ENCODE measurements around the gene ABHD12. TPM values are rescaled to one million over a fixed set of nuclear protein-coding genes. Genes with fewer than 3 reads are reported as not detected.

ABHD12 gene
- total RNA-seq, 3 donors from 2014 or later: 21.9 to 22.6 (median 22.3) TPM

- Mint-ChIP-seq H3K4me1 (ENCODE audit: low read depth) (no peaks in the 10 kb centered on the region), H3K27me3 (ENCODE audit: low read depth) (no peaks in the 10 kb centered on the region), H3K36me3 (ENCODE audit: insufficient read depth) (peaks cover 4% of the 10 kb centered on the region), H3K4me3 (no peak overlapping the region), H3K9me3 (no peaks in the 10 kb centered on the region)
- DNase-seq: no peak
- ATAC-seq: no peak
Observed at GRCh38 chr20:25303292-25304024, 87.2 kb downstream of the ABHD12 start.

GRCh38 chr20:25302596-25302995, 88.0 kb downstream of the ABHD12 start:
- no peaks in the 10 kb centered on the region for H3K4me1 Mint-ChIP-seq (ENCODE audit: low read depth)
- no peaks in the 10 kb centered on the region for H3K27me3 Mint-ChIP-seq (ENCODE audit: low read depth)
- DNase-seq (no peak), ATAC-seq (no peak)
- no peak overlapping the region for H3K4me3 Mint-ChIP-seq
- peaks cover 2% of the 10 kb centered on the region for H3K36me3 Mint-ChIP-seq (ENCODE audit: insufficient read depth)
- H3K9me3 Mint-ChIP-seq: no peaks in the 10 kb centered on the region

GRCh38 chr20:25301357-25301920, 89.2 kb downstream of the ABHD12 start:
- H3K27me3 Mint-ChIP-seq (ENCODE audit: low read depth): no peaks in the 10 kb centered on the region
- H3K4me1 Mint-ChIP-seq (ENCODE audit: low read depth): no peaks in the 10 kb centered on the region
- no peak overlapping the region for H3K4me3 Mint-ChIP-seq
- no peak for DNase-seq
- H3K9me3 Mint-ChIP-seq: no peaks in the 10 kb centered on the region
- no peaks in the 10 kb centered on the region for H3K36me3 Mint-ChIP-seq (ENCODE audit: insufficient read depth)
- ATAC-seq: no peak

DNA sequence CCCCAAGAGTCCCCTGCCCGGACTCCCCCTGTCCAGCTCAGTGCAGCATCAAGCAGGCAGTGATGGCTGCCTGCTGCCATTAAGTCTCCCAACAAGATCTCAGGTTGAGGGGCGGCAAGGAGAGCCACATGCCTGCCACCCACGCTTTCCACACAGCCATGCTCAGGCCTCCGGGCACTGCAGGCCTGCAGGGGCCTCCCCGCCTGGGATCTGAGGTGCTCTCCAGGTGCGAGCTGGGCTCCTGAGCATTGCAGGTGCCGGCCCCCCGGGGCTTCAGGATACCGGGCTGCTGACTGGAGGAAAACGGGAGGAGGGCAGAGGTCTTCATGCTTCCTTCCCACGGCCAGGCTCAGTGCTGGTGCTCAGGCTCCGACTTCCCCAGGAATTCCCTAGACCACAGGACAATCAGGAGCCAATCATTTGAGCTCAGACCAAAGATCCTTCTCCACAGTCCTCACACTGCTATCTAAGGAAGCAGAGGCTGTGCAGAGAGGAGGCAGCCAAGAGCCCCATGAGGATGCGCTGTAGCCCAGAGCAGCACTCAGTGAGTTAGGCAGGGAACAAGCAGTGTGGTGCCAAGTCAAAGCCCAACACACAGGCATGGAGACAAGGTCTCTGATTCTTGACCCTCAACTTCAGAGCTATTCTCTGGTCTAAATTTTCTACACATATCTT, 90.0 kb downstream of the ABHD12 start:
- H3K27me3 Mint-ChIP-seq (ENCODE audit: low read depth): no peaks in the 10 kb centered on the region
- H3K4me3 Mint-ChIP-seq: no peak overlapping the region
- H3K4me1 Mint-ChIP-seq (ENCODE audit: low read depth): no peaks in the 10 kb centered on the region
- H3K9me3 Mint-ChIP-seq: no peaks in the 10 kb centered on the region
- no peaks in the 10 kb centered on the region for H3K36me3 Mint-ChIP-seq (ENCODE audit: insufficient read depth)
- DNase-seq: no peak
- ATAC-seq: no peak

- Mint-ChIP-seq H3K4me3 (no peak overlapping the region), H3K4me1 (ENCODE audit: low read depth) (no peaks in the 10 kb centered on the region), H3K27me3 (ENCODE audit: low read depth) (no peaks in the 10 kb centered on the region), H3K9me3 (no peaks in the 10 kb centered on the region), H3K36me3 (ENCODE audit: insufficient read depth) (no peaks in the 10 kb centered on the region)
- ATAC-seq: no peak
- no peak for DNase-seq
Observed at GRCh38 chr20:25299806-25300205, 90.8 kb downstream of the ABHD12 start.

DNA sequence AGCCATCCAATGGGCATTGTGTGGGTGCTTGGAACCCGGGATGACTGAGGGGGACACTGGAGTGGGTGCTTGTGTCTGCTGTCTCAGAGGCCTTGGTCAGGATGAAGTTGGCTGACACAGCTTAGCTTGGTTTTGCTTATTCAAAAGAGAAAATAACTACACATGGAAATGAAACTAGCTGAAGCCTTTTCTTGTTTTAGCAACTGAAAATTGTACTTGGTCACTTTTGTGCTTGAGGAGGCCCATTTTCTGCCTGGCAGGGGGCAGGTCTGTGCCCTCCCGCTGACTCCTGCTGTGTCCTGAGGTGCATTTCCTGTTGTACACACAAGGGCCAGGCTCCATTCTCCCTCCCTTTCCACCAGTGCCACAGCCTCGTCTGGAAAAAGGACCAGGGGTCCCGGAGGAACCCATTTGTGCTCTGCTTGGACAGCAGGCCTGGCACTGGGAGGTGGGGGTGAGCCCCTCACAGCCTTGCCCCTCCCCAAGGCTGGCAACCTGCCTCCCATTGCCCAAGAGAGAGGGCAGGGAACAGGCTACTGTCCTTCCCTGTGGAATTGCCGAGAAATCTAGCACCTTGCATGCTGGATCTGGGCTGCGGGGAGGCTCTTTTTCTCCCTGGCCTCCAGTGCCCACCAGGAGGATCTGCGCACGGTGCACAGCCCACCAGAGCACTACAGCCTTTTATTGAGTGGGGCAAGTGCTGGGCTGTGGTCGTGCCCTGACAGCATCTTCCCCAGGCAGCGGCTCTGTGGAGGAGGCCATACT, 93.3 kb downstream of the ABHD12 start:
- Mint-ChIP-seq H3K27me3 (ENCODE audit: low read depth) (no peaks in the 10 kb centered on the region), H3K4me1 (ENCODE audit: low read depth) (no peaks in the 10 kb centered on the region), H3K36me3 (ENCODE audit: insufficient read depth) (peaks cover 3% of the 10 kb centered on the region), H3K9me3 (no peaks in the 10 kb centered on the region), H3K4me3 (no peak overlapping the region)
- no peak for ATAC-seq
- DNase-seq: no peak

DNA sequence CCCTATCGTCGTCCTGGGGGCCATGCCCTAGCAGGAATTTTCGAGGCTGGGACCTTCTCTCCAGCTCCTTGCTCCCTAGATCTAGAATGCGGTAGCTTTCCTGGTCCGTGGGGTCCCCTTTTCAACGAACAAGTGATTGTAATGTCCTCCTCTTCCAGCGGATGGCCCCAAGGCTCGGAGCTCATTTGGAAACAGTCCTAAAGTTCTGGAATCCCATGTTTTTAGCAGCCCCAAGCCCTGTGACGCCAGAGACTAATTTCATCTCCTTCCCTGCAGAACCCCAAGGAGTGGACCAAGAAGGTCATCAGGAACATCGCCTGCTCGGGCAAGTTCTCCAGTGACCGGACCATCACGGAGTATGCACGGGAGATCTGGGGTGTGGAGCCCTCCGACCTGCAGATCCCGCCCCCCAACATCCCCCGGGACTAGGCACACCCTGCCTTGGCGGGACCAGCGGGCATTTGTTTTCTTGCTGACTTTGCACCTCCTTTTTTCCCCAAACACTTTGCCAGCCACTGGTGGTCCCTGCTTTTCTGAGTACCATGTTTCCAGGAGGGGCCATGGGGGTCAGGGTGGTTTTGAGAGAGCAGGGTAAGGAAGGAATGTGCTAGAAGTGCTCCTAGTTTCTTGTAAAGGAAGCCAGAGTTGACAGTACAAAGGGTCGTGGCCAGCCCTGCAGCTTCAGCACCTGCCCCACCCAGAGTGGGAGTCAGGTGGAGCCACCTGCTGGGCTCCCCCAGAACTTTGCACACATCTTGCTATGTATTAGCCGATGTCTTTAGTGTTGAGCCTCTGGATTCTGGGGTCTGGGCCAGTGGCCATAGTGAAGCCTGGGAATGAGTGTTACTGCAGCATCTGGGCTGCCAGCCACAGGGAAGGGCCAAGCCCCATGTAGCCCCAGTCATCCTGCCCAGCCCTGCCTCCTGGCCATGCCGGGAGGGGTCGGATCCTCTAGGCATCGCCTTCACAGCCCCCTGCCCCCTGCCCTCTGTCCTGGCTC, 94.2 kb downstream of the ABHD12 start:
- ATAC-seq (no peak), DNase-seq (no peak)
- Mint-ChIP-seq H3K9me3 (no peaks in the 10 kb centered on the region), H3K4me1 (ENCODE audit: low read depth) (no peaks in the 10 kb centered on the region), H3K27me3 (ENCODE audit: low read depth) (no peaks in the 10 kb centered on the region), H3K36me3 (ENCODE audit: insufficient read depth) (peaks cover 7% of the 10 kb centered on the region), H3K4me3 (no peak overlapping the region)

DNA sequence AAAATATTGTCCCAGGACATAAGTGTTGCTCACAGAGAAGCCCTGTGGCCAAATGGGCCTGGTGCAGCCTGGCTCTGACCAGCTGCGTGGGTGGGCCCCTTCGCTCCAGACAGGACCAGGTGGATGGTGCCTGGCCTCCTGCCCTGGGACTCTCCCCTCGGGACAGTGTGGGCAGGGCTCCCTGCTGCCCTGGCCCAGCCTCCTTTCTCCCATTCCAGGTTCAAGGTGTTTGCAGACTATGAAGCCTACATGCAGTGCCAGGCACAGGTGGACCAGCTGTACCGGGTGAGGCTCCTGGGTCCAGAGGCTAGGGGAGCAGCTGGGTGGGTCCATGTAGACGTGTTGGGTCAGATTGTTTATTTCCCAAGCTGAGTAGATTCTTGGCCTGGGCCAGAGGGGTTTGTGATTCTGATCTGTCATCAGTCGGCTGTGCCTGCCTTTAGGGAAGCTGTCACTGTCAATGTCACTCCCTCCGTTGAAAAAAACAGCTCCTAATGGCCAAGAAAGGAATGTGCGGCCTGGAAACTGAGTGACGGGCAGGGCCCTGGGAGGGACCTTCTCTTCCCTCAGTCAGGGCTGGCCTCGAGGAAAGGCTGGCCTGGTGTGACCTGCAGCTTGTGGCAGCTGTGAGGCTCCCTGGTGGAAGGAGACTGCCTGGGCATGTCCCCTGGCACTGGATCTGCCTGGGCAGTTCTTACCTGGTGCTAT, 95.1 kb downstream of the ABHD12 start:
- no peak for ATAC-seq
- Mint-ChIP-seq H3K27me3 (ENCODE audit: low read depth) (no peaks in the 10 kb centered on the region), H3K36me3 (ENCODE audit: insufficient read depth) (peaks cover 7% of the 10 kb centered on the region), H3K9me3 (no peaks in the 10 kb centered on the region), H3K4me3 (no peak overlapping the region), H3K4me1 (ENCODE audit: low read depth) (no peaks in the 10 kb centered on the region)
- no peak for DNase-seq

DNA sequence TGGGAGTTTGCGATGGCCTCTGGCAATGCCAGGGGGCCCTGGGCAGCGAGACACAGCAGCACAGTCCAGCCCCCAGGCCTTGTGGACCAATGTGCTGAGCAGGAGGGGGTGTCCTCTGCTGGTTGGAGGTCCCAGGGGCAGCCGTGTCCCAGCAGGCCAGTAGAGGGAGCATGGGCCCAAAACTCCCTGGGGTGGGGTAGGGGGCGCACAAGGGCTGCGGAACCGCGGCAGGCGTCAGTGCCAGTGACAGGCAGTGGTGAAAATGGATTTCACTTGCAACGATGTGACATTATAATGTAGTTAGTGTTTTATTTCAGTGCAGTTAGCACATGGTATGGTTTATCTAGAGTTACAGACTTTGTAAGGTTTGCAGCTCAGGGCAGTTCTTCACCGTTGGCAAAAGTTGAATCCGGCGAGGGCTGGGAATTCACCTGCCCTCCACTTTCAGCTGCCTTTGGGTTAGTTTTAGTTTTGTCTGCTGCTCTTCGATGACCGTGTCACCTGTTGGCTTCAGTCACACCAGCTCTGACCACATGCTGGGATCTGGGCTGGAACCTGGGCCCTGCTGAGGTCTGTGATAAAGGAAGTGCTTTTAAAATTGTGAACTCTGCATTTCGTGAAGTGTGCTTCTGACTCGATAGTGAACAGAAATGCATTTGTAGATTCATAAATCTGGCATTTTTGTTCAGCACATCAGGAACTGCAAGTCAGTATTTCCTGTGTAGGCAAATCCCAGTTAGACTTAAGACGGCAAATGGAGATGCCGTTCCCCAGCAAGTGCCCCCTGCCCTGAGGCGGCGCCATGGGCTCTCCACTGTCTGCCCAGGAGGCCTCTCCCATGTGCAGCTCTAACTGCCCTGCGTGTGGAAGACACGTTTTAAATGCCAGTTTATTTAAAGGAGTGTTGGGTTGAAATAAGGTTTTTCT, 95.9 kb downstream of the ABHD12 start:
- no peaks in the 10 kb centered on the region for H3K27me3 Mint-ChIP-seq (ENCODE audit: low read depth)
- H3K36me3 Mint-ChIP-seq (ENCODE audit: insufficient read depth): peaks cover 7% of the 10 kb centered on the region

GRCh38 chr20:25293910-25294458, 96.7 kb downstream of the ABHD12 start:
- no peak overlapping the region for H3K4me3 Mint-ChIP-seq
- no peaks in the 10 kb centered on the region for H3K9me3 Mint-ChIP-seq
- H3K27me3 Mint-ChIP-seq (ENCODE audit: low read depth): no peaks in the 10 kb centered on the region
- peaks cover 9% of the 10 kb centered on the region for H3K36me3 Mint-ChIP-seq (ENCODE audit: insufficient read depth)
- no peaks in the 10 kb centered on the region for H3K4me1 Mint-ChIP-seq (ENCODE audit: low read depth)
- ATAC-seq (no peak), DNase-seq (no peak)

More for the DNA sequence above, 95.9 kb downstream of the ABHD12 start:
- peak; percentile 57 for DNase-seq
- Mint-ChIP-seq H3K4me1 (ENCODE audit: low read depth) (no peaks in the 10 kb centered on the region), H3K4me3 (no peak overlapping the region), H3K9me3 (no peaks in the 10 kb centered on the region)
- peak; percentile 79 to 85 for ATAC-seq

DNA sequence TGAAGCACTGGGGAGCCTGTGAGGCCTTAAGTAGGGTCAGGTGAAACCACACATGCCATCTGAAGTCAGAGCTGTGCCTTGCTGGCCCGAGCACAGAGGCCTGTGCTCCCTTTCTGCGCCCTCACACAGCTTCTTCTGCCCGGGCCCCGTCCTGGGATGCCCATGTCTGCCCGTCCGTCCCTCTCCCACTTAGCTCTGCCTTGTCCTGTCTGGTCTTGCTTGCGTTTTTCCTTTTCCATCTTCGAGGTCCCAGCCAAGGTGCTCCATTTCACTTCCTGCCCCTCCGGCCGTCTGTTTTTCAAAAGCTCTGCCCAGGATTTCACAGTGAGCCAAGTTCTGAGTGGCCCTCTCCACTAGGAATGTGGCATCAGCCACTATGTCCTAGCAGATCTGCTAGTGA, 97.1 kb downstream of the ABHD12 start:
- no peaks in the 10 kb centered on the region for H3K27me3 Mint-ChIP-seq (ENCODE audit: low read depth)
- peaks cover 10% of the 10 kb centered on the region for H3K36me3 Mint-ChIP-seq (ENCODE audit: insufficient read depth)
- no peak overlapping the region for H3K4me3 Mint-ChIP-seq
- no peaks in the 10 kb centered on the region for H3K4me1 Mint-ChIP-seq (ENCODE audit: low read depth)
- no peaks in the 10 kb centered on the region for H3K9me3 Mint-ChIP-seq
- no peak for ATAC-seq
- DNase-seq: no peak

DNA sequence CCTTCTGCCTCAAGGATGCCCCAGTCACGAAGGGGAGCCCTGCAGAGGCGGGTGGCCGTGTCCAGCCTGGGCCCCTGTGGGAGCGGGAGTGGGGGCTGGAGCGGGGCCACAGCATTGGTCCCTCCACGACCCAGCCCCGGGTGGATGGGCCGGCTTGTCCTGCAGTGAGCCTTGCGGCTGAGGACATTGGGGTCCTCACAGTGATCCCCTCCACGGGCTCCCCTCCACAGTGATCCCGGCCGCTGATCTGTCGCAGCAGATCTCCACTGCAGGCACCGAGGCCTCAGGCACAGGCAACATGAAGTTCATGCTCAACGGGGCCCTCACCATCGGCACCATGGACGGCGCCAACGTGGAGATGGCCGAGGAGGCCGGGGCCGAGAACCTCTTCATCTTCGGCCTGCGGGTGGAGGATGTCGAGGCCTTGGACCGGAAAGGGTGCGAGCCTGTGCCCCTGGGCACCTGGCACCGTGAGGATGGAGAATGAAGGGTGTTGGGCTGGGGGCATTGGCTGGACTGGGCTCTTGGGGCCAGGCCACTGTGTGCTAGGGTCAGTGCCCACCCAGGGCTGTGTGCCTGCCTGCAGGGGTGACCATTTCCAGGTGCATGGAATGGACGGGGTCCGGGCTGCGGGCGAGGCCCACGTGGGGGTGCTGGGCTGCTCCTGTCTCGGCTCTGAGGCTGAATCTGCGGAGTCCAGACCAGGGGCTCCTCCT, 98.3 kb downstream of the ABHD12 start:
- Mint-ChIP-seq H3K4me1 (ENCODE audit: low read depth) (no peaks in the 10 kb centered on the region), H3K4me3 (no peak overlapping the region), H3K36me3 (ENCODE audit: insufficient read depth) (peaks cover 10% of the 10 kb centered on the region), H3K9me3 (no peaks in the 10 kb centered on the region), H3K27me3 (ENCODE audit: low read depth) (no peaks in the 10 kb centered on the region)
- DNase-seq: no peak
- no peak for ATAC-seq
